Right lobe of liver (tissue), 6 donors: ENCODE data around the gene CYP21A2. TPM values are rescaled to one million over a fixed set of nuclear protein-coding genes. Genes with fewer than 3 reads are reported as not detected.
A peak's percentile ranks its signal among the peaks of the same experiment; 100 is the strongest.

Experiments
- ATAC-seq, 4 donors: fragments of 200-7000 bp; cut with Tn5 transposase; one replicate each; pipeline ENCODE4 v1.9.1; 2020; ENCODE audit warnings: mild to moderate bottlenecking in 4 of 4, moderate library complexity in 4 of 4
- DNase-seq, 3 donors: peaks; one replicate each; pipeline ENCODE4 v3.0.0-alpha.2; 2020
- H3K27ac ChIP-seq, 3 donors: fragments of 200-600 bp; one replicate each; pipeline ENCODE4 v1.8.0; 2022
- H3K27me3 ChIP-seq, 2 donors: fragments of 200-600 bp; one replicate each; pipeline ENCODE4 v1.8.0; 2022
- H3K36me3 ChIP-seq, 4 donors: fragments of 200-600 bp; sonication (generic) in 1 of 4; one replicate each; pipeline versions ENCODE4 v1.5.1 to v1.8.0; 2017 to 2022; ENCODE audit warnings: control low read depth in 1 of 4
- H3K4me1 ChIP-seq, 4 donors: fragments of 200-600 bp; sonication (generic) in 1 of 4; one replicate each; pipeline versions ENCODE4 v1.5.1 to v1.8.0; 2017 to 2022; ENCODE audit warnings: control low read depth in 1 of 4
- H3K4me3 ChIP-seq, 3 donors: fragments of 200-600 bp; one replicate each; pipeline ENCODE4 v1.8.0; 2022
- H3K9me3 ChIP-seq, 4 donors: fragments of 200-600 bp; sonication (generic) in 1 of 4; one replicate each; pipeline versions ENCODE4 v1.5.1 to v1.8.0; 2017 to 2022; ENCODE audit warnings: control low read depth in 1 of 4
- POLR2A ChIP-seq: fragments of 450-650 bp; IDR thresholded peaks from one replicate; pipeline ENCODE4 v1.6.1; 2017; ENCODE audit warnings: antibody characterized with exemption, mild to moderate bottlenecking
- WGBS: methylation state at CpG from one replicate; pipeline ENCODE4 v1.1.6; 2018; ENCODE audit warnings: low coverage, low lambda C conversion rate; ENCODE audit not compliant: insufficient coverage; ENCODE audit errors: missing lambda C conversion rate; 5-methylcytosine and 5-hydroxymethylcytosine counted together
- intact Hi-C, 2 donors: fragments of 100-400 bp; cut with DNase I; formaldehyde crosslinking; loops; one replicate each; pipeline versions ENCODE4 v1.11.2 to v1.14.1; 2022
- small RNA-seq, 2 experiments: library from RNA; depleted of rRNA; stranded (forward); fragments of <200 nt; gene quantifications; one replicate each; pipeline ENCODE3, GENCODE V24; 2016
- total RNA-seq, 6 experiments: library from RNA; depleted of rRNA in 2 of 6; stranded (reverse); fragments of >200 nt in 2 of 6; fragmentation: NEBNext Ultra II Directional in 3 of 6; extraction: Animal tissue kit (Norgen Biotek cat#: 25700) in 3 of 6; gene quantifications; one replicate each; pipeline versions ENCODE4 v1.1.0 to v1.2.4, GENCODE V29; 2016 to 2023
- TF ChIP-seq, protein P1 (sequence below), 4 donors: fragments of 200-600 bp in 3 of 4; fragments of 450-650 bp in 1 of 4; IDR thresholded peaks; one replicate each; pipeline versions ENCODE4 v1.5.1 to v1.8.0; 2016 to 2022; ENCODE audit warnings: antibody characterized with exemption in 4 of 4, mild to moderate bottlenecking in 2 of 4
- donor health status: DM: no; HTN: yes; CAD: no.
- donor health status: DM: no; HTN: no; CAD: no.
- donor health status: DM: no; HTN: no; CAD: no.
- donor health status: DM: no; HTN: yes; CAD: no.
- donor health status: DM: no; HTN: yes; CAD: no.

CYP21A2 gene
- total RNA-seq, 6 experiments from 2014 or later: 5.7 to 60.7 (median 14.0) TPM

DNA sequence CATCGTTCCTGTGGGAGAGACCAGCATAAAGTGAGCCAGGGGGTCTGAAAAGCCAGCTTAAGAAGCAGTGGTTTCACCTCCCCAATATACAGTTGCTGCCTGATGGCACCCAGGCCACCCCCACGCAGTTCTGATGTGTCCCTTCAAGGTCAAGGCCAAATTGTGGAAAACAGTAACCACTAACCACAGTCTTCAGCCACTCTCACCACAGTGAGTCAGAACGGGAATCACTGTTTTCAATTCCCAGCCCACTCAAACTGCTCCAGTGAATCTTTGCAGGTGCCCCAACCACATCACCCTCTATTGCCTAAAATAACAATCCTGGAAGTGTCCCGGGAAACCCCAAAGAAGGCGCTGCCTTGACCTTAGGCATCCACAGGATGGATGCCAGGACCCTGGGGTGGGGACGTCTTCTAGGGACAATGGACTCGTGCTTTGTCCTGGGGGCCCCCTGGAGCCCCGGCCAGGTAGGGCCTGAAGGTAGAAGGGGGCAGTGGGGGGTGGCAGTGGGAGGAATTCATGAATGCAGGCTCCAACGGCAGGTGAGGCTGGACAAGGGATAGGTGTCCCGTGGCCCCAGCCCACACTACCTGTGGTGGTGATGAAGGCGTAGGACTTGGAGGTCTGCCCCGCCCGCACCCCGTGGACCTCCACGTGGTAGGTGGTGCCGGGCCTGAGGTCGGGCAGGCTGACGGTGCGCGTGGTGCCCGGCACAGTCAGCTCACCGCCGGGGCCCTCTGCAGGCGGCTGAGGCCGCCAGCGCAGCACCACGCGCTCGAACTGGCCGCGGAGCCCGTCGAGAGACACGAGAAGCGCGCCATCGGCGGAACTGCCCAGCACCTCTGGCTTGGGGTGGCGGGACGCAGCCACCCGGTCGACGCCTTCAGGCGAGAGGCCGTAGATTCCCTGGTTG is 48.7 kb downstream of the CYP21A2 start:
- Histone ChIP-seq H3K4me3 (no peak overlapping the region), H3K9me3 (no peaks in the 10 kb centered on the region), H3K27me3 (no peaks in the 10 kb centered on the region), H3K36me3 (no peaks in the 10 kb centered on the region), H3K4me1 (peaks cover 0 to 4% (median 0%) of the 10 kb centered on the region in 4 donors), H3K27ac (no peak overlapping the region)
- ATAC-seq: peak in 2 of 4 donors; percentile 8 to 9
- TF ChIP-seq POLR2A: no peak
- WGBS: 77% methylated on average over 7 of the region's 45 CpGs
- peak in 1 of 3 donors; percentile 42 for DNase-seq
- intact Hi-C loops: no loop called here

DNA sequence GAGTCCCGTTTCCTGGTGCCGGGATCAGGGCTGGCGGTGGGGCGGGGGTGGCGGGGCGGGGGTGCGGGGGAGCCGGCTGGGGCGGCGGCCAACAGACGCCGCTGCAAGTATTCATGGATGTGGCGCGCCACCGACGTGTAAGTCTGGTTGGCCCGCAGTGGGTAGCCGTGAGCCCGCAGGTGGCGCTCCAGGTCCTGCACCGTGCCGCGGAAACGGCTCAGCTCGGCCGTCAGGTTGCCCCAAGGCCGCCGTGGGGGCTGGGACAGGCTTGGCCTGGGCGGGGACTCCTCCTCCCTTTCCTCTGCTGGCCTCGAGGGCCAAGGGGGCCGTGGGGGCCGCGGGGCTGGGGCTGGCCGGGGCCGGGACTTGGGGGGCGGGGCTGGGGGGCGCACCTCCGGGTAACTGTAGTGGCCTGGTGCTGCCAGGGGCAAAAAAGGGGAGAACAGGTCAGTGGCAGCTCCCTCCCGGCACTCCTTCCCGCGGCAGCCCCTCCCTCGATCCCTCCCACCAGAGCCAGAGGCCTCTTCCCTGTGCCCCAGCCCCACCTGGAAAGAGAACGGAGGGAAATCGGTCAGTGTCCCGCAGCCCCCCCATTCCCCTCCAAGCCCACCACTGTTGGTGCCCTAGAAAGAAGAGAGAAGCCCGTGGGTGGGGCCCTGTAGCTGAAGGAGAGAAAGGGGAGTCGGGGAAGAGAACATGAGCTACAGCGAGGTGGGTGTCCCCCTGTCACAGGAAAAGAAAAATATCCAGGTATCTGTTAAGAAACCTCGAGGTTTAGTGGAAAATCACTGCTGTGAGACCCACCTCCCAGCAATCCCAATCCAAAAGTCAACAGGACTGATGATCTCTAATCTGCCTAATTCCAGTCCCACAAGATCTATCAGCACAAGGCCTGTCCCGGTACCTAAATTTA is 49.6 kb downstream of the CYP21A2 start:
- Histone ChIP-seq H3K27me3 (no peaks in the 10 kb centered on the region), H3K27ac (no peak overlapping the region), H3K9me3 (no peaks in the 10 kb centered on the region), H3K4me1 (peaks cover 0 to 4% (median 0%) of the 10 kb centered on the region in 4 donors), H3K4me3 (no peak overlapping the region), H3K36me3 (no peaks in the 10 kb centered on the region)
- peak; percentile 91 to 94 (median 92) for ATAC-seq
- 59% methylated on average over 9 of the region's 50 CpGs for WGBS
- TF ChIP-seq, protein P1, sequence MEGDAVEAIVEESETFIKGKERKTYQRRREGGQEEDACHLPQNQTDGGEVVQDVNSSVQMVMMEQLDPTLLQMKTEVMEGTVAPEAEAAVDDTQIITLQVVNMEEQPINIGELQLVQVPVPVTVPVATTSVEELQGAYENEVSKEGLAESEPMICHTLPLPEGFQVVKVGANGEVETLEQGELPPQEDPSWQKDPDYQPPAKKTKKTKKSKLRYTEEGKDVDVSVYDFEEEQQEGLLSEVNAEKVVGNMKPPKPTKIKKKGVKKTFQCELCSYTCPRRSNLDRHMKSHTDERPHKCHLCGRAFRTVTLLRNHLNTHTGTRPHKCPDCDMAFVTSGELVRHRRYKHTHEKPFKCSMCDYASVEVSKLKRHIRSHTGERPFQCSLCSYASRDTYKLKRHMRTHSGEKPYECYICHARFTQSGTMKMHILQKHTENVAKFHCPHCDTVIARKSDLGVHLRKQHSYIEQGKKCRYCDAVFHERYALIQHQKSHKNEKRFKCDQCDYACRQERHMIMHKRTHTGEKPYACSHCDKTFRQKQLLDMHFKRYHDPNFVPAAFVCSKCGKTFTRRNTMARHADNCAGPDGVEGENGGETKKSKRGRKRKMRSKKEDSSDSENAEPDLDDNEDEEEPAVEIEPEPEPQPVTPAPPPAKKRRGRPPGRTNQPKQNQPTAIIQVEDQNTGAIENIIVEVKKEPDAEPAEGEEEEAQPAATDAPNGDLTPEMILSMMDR (IDR thresholded peaks at IDR 0.05): peak; percentile 54 to 60 (median 56)
- no peak for TF ChIP-seq POLR2A
- intact Hi-C loops: no loop called here
- peak; percentile 76 to 87 (median 82) for DNase-seq

DNA sequence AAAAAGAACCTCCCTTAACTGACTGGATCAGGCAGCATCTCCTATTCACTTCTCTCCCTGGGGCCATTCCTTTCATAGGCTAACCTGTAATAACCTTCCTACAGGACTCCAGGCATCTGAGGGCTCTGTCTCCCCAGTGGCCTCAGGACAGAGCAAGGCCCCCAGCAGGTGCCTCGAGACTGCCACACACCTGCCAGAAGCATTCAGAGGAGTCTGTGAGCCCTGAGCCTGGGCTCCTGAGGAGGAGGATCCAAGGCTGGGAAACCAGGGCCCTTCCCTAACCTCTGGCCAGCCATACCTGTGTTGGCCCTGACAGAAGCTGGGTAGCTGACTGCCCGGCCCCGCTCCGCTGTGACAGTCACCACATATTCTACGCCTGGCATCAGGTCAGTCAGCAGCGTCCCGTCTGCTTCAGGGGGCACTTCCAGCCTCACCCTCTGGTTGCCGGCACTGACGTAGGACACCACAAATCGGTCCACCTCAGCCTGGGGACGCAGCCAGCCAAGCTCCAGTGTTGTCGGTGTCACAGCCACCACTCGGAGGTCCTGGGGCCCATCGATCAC is 50.4 kb downstream of the CYP21A2 start:
- no peak for ATAC-seq
- Histone ChIP-seq H3K27ac (no peak overlapping the region), H3K9me3 (no peaks in the 10 kb centered on the region), H3K4me1 (peaks cover 0 to 4% (median 0%) of the 10 kb centered on the region in 4 donors), H3K36me3 (no peaks in the 10 kb centered on the region), H3K27me3 (no peaks in the 10 kb centered on the region), H3K4me3 (no peak overlapping the region)
- peak in 1 of 3 donors; percentile 36 for DNase-seq
- intact Hi-C loops: no loop called here
- 96% methylated on average over 5 of the region's 14 CpGs for WGBS
- TF ChIP-seq, protein P1 (IDR thresholded peaks at IDR 0.05): no peak
- TF ChIP-seq POLR2A: no peak

DNA sequence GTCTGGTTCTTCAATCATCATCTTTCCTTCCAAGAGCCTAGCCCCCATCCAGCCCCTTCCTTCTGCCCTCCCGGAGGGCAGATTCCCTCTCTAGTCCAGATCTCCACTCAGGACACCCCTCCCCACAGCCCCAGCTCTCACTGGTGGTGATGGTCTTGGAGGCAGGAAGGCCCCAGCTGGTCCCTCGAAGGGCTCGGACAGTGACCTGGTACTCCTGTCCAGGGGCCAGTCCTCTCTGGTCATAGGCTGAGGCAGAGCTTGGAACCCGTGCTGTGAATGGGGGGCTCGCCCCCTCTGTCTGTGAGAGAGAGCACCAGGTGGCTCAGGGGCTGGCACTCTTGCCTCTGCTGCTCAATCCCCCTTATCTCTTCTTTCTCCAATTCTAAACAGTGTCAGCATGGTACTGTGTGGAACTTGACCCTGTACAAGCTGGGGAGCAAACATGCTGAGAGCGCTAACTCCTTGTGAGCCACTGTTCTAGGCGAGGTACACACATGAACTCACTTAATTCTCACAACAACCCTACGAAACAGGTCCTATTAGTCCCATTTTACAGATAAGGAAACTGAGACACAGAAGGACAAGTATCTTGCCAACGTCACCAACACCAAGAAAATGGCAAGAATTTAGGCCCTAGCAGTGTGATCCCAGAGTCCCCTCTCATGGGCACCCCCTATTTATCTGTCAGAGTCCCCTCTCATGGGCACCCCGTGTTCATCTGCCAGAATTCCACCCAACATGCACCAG is 51.0 kb downstream of the CYP21A2 start:
- ATAC-seq: no peak
- DNase-seq: no peak
- Histone ChIP-seq H3K4me1 (peaks cover 0 to 4% (median 0%) of the 10 kb centered on the region in 4 donors), H3K4me3 (no peak overlapping the region), H3K36me3 (no peaks in the 10 kb centered on the region), H3K9me3 (no peaks in the 10 kb centered on the region), H3K27ac (no peak overlapping the region), H3K27me3 (no peaks in the 10 kb centered on the region)
- intact Hi-C loops: no loop called here
- WGBS: 54% methylated on average over 4 of the region's 10 CpGs
- TF ChIP-seq POLR2A: no peak
- TF ChIP-seq, protein P1 (IDR thresholded peaks at IDR 0.05): no peak

Small RNA genes within 50 kb of the gene (small RNA-seq; reads per million reads assigned to genes)
- gene RNA5SP206: 0 reads per million in 2 experiments

Other genes starting within 250 kb of the CYP21A2 start
- 10 to 100 TPM; 31.0 to 58.1 (median 41.0) TPM for gene VARS1, start 242.7 kb upstream of the CYP21A2 start, total RNA-seq
- gene LSM2, start 231.4 kb upstream of the CYP21A2 start, total RNA-seq: 10 to 100 TPM; 11.0 to 26.1 (median 11.6) TPM
- 1 to 10 TPM in 1 of 6 experiments, under 1 TPM in 5; 0.37 to 1.2 (median 0.56) TPM for gene HSPA1L, start 223.1 kb upstream of the CYP21A2 start, total RNA-seq
- gene HSPA1A, start 222.9 kb upstream of the CYP21A2 start, total RNA-seq: 100 to 1,000 TPM in 2 of 6 experiments, 10 to 100 TPM in 4; 73.2 to 442 (median 80.2) TPM
- gene HSPA1B, start 210.7 kb upstream of the CYP21A2 start, total RNA-seq: 100 to 1,000 TPM in 2 of 6 experiments, 10 to 100 TPM in 4; 41.5 to 144 (median 47.5) TPM
- gene NEU1, start 175.6 kb upstream of the CYP21A2 start, total RNA-seq: 10 to 100 TPM; 20.3 to 44.8 (median 34.1) TPM
- under 1 TPM in 2 of 6 experiments, not detected in 4; 0.09 to 0.25 TPM for gene SLC44A4, start 159.4 kb upstream of the CYP21A2 start, total RNA-seq
- gene EHMT2, start 140.7 kb upstream of the CYP21A2 start, total RNA-seq: 10 to 100 TPM; 10.7 to 20.1 (median 13.3) TPM
- gene ZBTB12, start 136.3 kb upstream of the CYP21A2 start, total RNA-seq: under 1 TPM in 5 of 6 experiments, not detected in 1; 0.25 to 0.82 (median 0.51) TPM
- gene C2, start 110.7 kb upstream of the CYP21A2 start, total RNA-seq: 100 to 1,000 TPM; 309 to 739 (median 533) TPM
- gene CFB, start 92.3 kb upstream of the CYP21A2 start, total RNA-seq: 1,000 to 10,000 TPM; 1,939 to 4,112 (median 3,131) TPM
- 10 to 100 TPM in 5 of 6 experiments, 1 to 10 TPM in 1; 9.3 to 33.8 (median 18.3) TPM for gene NELFE, start 79.4 kb upstream of the CYP21A2 start, total RNA-seq
- gene SKIC2, start 79.2 kb upstream of the CYP21A2 start, total RNA-seq: 10 to 100 TPM; 26.3 to 73.1 (median 47.1) TPM
- 10 to 100 TPM in 5 of 6 experiments, 1 to 10 TPM in 1; 9.8 to 14.6 (median 12.1) TPM for gene DXO, start 66.3 kb upstream of the CYP21A2 start, total RNA-seq
- 1,000 to 10,000 TPM; 1,495 to 2,818 (median 2,205) TPM for gene C4A, start 56.4 kb upstream of the CYP21A2 start, total RNA-seq
- 1,000 to 10,000 TPM; 1,420 to 2,805 (median 2,265) TPM for gene C4B, start 23.6 kb upstream of the CYP21A2 start, total RNA-seq
- 10 to 100 TPM in 3 of 6 experiments, 1 to 10 TPM in 3; 7.2 to 28.3 (median 10.3) TPM for gene TNXB, start 70.9 kb downstream of the CYP21A2 start, total RNA-seq
- gene ATF6B, start 89.8 kb downstream of the CYP21A2 start, total RNA-seq: 10 to 100 TPM; 15.2 to 35.5 (median 33.2) TPM
- 1 to 10 TPM; 1.5 to 2.7 (median 2.2) TPM for gene FKBPL, start 91.9 kb downstream of the CYP21A2 start, total RNA-seq
- under 1 TPM in 4 of 6 experiments, not detected in 2; 0.13 to 0.29 (median 0.24) TPM for gene PRRT1, start 113.5 kb downstream of the CYP21A2 start, total RNA-seq
- gene PPT2, start 115.7 kb downstream of the CYP21A2 start, total RNA-seq: 10 to 100 TPM in 2 of 6 experiments, 1 to 10 TPM in 4; 6.4 to 16.0 (median 8.9) TPM
- gene EGFL8, start 126.2 kb downstream of the CYP21A2 start, total RNA-seq: 1 to 10 TPM; 1.4 to 6.0 (median 4.2) TPM
- 10 to 100 TPM; 23.5 to 36.9 (median 31.6) TPM for gene AGPAT1, start 137.7 kb downstream of the CYP21A2 start, total RNA-seq
- gene RNF5, start 140.0 kb downstream of the CYP21A2 start, total RNA-seq: 10 to 100 TPM; 50.5 to 90.4 (median 60.9) TPM
- 1 to 10 TPM in 4 of 6 experiments, under 1 TPM in 2; 0.81 to 3.4 (median 1.8) TPM for gene AGER, start 145.8 kb downstream of the CYP21A2 start, total RNA-seq
- gene PBX2, start 151.8 kb downstream of the CYP21A2 start, total RNA-seq: 10 to 100 TPM; 15.5 to 29.5 (median 24.3) TPM
- 1 to 10 TPM; 3.7 to 9.2 (median 5.7) TPM for gene GPSM3, start 154.2 kb downstream of the CYP21A2 start, total RNA-seq
- 10 to 100 TPM in 2 of 6 experiments, 1 to 10 TPM in 4; 6.6 to 16.5 (median 8.9) TPM for gene NOTCH4, start 185.7 kb downstream of the CYP21A2 start, total RNA-seq